ENCODE results near the gene IQSEC1. TPM values are rescaled to one million over a fixed set of nuclear protein-coding genes. Genes with fewer than 3 reads are reported as not detected.

Gene IQSEC1
- total and polyA plus RNA-seq, 2 donors (not counting 1 experiment from before 2014, with no cell fraction given): 4.3 to 18.2 TPM

- Histone ChIP-seq H3K79me2 (ENCODE audit: control insufficient read depth, insufficient read depth, low read length) (no peaks in the 10 kb centered on the region), H3K36me3 (ENCODE audit: control insufficient read depth, insufficient read depth, low read length) (no peaks in the 10 kb centered on the region), H3K4me2 (ENCODE audit: extremely low read depth, insufficient read depth, low read length) (no peak overlapping the region), H4K20me1 (ENCODE audit: control insufficient read depth, extremely low read depth, insufficient read depth, low read length) (no peaks in the 10 kb centered on the region), H3K9me3 (ENCODE audit: control insufficient read depth, insufficient read depth, low read depth, low read length) (no peaks in the 10 kb centered on the region), H3K27ac (ENCODE audit: insufficient read depth, low read length) (no peak overlapping the region), H3K9ac (ENCODE audit: insufficient read depth, low read length) (no peak overlapping the region), H3K27me3 (ENCODE audit: control insufficient read depth, insufficient read depth, low read length) (no peaks in the 10 kb centered on the region), H2AFZ (ENCODE audit: low read length) (no peak overlapping the region), H3K4me3 (replicated peaks in 1 of 4; ENCODE audit: control extremely low read depth in 1 of 4, insufficient read depth in 1 of 4, low read depth in 3 of 4, low read length in 4 of 4) (no peak overlapping the region), H3K4me1 (ENCODE audit: control insufficient read depth, extremely low read depth, insufficient read depth, low read length) (peaks cover 12% of the 10 kb centered on the region)
- TF ChIP-seq CTCF (conservative IDR thresholded peaks at IDR 0.05 in 1 of 2, IDR thresholded peaks at IDR 0.05 in 1 of 2; ENCODE audit: low read depth in 1 of 2, low read length in 2 of 2) (no peak), EZH2 (IDR thresholded peaks at IDR 0.05; ENCODE audit: low read length, missing control alignments) (no peak)
- DNase-seq (ENCODE audit: low read depth in 2 of 2): no peak
These were observed 55.2 kb downstream of the IQSEC1 start for GRCh38 chr3:13018043-13018451.

GRCh38 chr3:13017361-13018042, 55.7 kb downstream of the IQSEC1 start:
- H3K79me2 ChIP-seq (ENCODE audit: control insufficient read depth, insufficient read depth, low read length): no peaks in the 10 kb centered on the region
- no peak overlapping the region for H3K27ac ChIP-seq (ENCODE audit: insufficient read depth, low read length)
- no peaks in the 10 kb centered on the region for H3K36me3 ChIP-seq (ENCODE audit: control insufficient read depth, insufficient read depth, low read length)
- H3K27me3 ChIP-seq (ENCODE audit: control insufficient read depth, insufficient read depth, low read length): no peaks in the 10 kb centered on the region
- no peak for DNase-seq (ENCODE audit: low read depth in 2 of 2)
- H3K9me3 ChIP-seq (ENCODE audit: control insufficient read depth, insufficient read depth, low read depth, low read length): no peaks in the 10 kb centered on the region
- no peak overlapping the region for H3K4me3 ChIP-seq (replicated peaks in 1 of 4; ENCODE audit: control extremely low read depth in 1 of 4, insufficient read depth in 1 of 4, low read depth in 3 of 4, low read length in 4 of 4)
- peaks cover 10% of the 10 kb centered on the region for H3K4me1 ChIP-seq (ENCODE audit: control insufficient read depth, extremely low read depth, insufficient read depth, low read length)
- TF ChIP-seq EZH2 (IDR thresholded peaks at IDR 0.05; ENCODE audit: low read length, missing control alignments) (no peak), CTCF (conservative IDR thresholded peaks at IDR 0.05 in 1 of 2, IDR thresholded peaks at IDR 0.05 in 1 of 2; ENCODE audit: low read depth in 1 of 2, low read length in 2 of 2) (no peak)
- no peak overlapping the region for H2AFZ ChIP-seq (ENCODE audit: low read length)
- no peaks in the 10 kb centered on the region for H4K20me1 ChIP-seq (ENCODE audit: control insufficient read depth, extremely low read depth, insufficient read depth, low read length)
- no peak overlapping the region for H3K4me2 ChIP-seq (ENCODE audit: extremely low read depth, insufficient read depth, low read length)
- no peak overlapping the region for H3K9ac ChIP-seq (ENCODE audit: insufficient read depth, low read length)

GRCh38 chr3:13016721-13017255, 56.4 kb downstream of the IQSEC1 start:
- H3K79me2 ChIP-seq (ENCODE audit: control insufficient read depth, insufficient read depth, low read length): no peaks in the 10 kb centered on the region
- no peaks in the 10 kb centered on the region for H3K27me3 ChIP-seq (ENCODE audit: control insufficient read depth, insufficient read depth, low read length)
- H3K4me3 ChIP-seq (replicated peaks in 1 of 4; ENCODE audit: control extremely low read depth in 1 of 4, insufficient read depth in 1 of 4, low read depth in 3 of 4, low read length in 4 of 4): no peak overlapping the region
- H3K4me1 ChIP-seq (ENCODE audit: control insufficient read depth, extremely low read depth, insufficient read depth, low read length): peaks cover 7% of the 10 kb centered on the region
- TF ChIP-seq CTCF (conservative IDR thresholded peaks at IDR 0.05 in 1 of 2, IDR thresholded peaks at IDR 0.05 in 1 of 2; ENCODE audit: low read depth in 1 of 2, low read length in 2 of 2) (no peak), EZH2 (IDR thresholded peaks at IDR 0.05; ENCODE audit: low read length, missing control alignments) (no peak)
- no peak overlapping the region for H3K9ac ChIP-seq (ENCODE audit: insufficient read depth, low read length)
- no peaks in the 10 kb centered on the region for H3K36me3 ChIP-seq (ENCODE audit: control insufficient read depth, insufficient read depth, low read length)
- no peak for DNase-seq (ENCODE audit: low read depth in 2 of 2)
- H3K4me2 ChIP-seq (ENCODE audit: extremely low read depth, insufficient read depth, low read length): no peak overlapping the region
- no peak overlapping the region for H3K27ac ChIP-seq (ENCODE audit: insufficient read depth, low read length)
- no peaks in the 10 kb centered on the region for H3K9me3 ChIP-seq (ENCODE audit: control insufficient read depth, insufficient read depth, low read depth, low read length)
- no peaks in the 10 kb centered on the region for H4K20me1 ChIP-seq (ENCODE audit: control insufficient read depth, extremely low read depth, insufficient read depth, low read length)
- no peak overlapping the region for H2AFZ ChIP-seq (ENCODE audit: low read length)
